ENCODE measurements around the gene DUSP18.
"Not testable (repeated sequence)": the region's sequence is repeated elsewhere in the genome, so short reads cannot be mapped to it uniquely, and the experiment has no call there.

The DUSP18 gene

GRCh38 chr22:30635273-30636225 lies 32.1 kb downstream of the DUSP18 start, which contains the start of gene SLC35E4:
SLC35E4 (plus strand) TSS chr22:30635781; CDS start chr22:30636451, 670 bp downstream.
- Histone ChIP-seq H3K36me3 (ENCODE audit: control insufficient read depth, insufficient read depth, low read length) (no peaks in the 10 kb centered on the region), H3K4me3 (ENCODE audit: low read depth, low read length) (peak within 1 kb of the TSS; percentile 75), H3K9ac (ENCODE audit: low read depth, low read length) (no peak within 1 kb of the TSS), H3K9me3 (ENCODE audit: control insufficient read depth, insufficient read depth, low read length) (no peaks in the 10 kb centered on the region), H3K27me3 (ENCODE audit: control insufficient read depth, insufficient read depth, low read length) (peaks cover 2% of the 10 kb centered on the region), H3K4me1 (ENCODE audit: control insufficient read depth, insufficient read depth, low read length) (peaks cover 2% of the 10 kb centered on the region)

GRCh38 chr22:30634471-30635233 lies 33.0 kb downstream of the DUSP18 start:
- Histone ChIP-seq H3K27me3 (ENCODE audit: control insufficient read depth, insufficient read depth, low read length) (peaks cover 2% of the 10 kb centered on the region), H3K9ac (ENCODE audit: low read depth, low read length) (no peak overlapping the region), H3K4me1 (ENCODE audit: control insufficient read depth, insufficient read depth, low read length) (peaks cover 2% of the 10 kb centered on the region), H3K9me3 (ENCODE audit: control insufficient read depth, insufficient read depth, low read length) (no peaks in the 10 kb centered on the region), H3K36me3 (ENCODE audit: control insufficient read depth, insufficient read depth, low read length) (no peaks in the 10 kb centered on the region), H3K4me3 (ENCODE audit: low read depth, low read length) (peak overlapping the region; percentile 75)

- not testable (repeated sequence) for H3K36me3 ChIP-seq (ENCODE audit: control insufficient read depth, insufficient read depth, low read length); H3K4me1 ChIP-seq (ENCODE audit: control insufficient read depth, insufficient read depth, low read length); H3K27me3 ChIP-seq (ENCODE audit: control insufficient read depth, insufficient read depth, low read length); H3K9me3 ChIP-seq (ENCODE audit: control insufficient read depth, insufficient read depth, low read length); H3K4me3 ChIP-seq (ENCODE audit: low read depth, low read length); H3K9ac ChIP-seq (ENCODE audit: low read depth, low read length)
These were observed 36.2 kb downstream of the DUSP18 start for GRCh38 chr22:30631469-30631868.

- peaks cover 3% of the 10 kb centered on the region for H3K36me3 ChIP-seq (ENCODE audit: control insufficient read depth, insufficient read depth, low read length)
- H3K4me1 ChIP-seq (ENCODE audit: control insufficient read depth, insufficient read depth, low read length) = no peaks in the 10 kb centered on the region
- no peaks in the 10 kb centered on the region for H3K9me3 ChIP-seq (ENCODE audit: control insufficient read depth, insufficient read depth, low read length)
- H3K4me3 ChIP-seq (ENCODE audit: low read depth, low read length) = no peak overlapping the region
- H3K27me3 ChIP-seq (ENCODE audit: control insufficient read depth, insufficient read depth, low read length) = no peaks in the 10 kb centered on the region
- H3K9ac ChIP-seq (ENCODE audit: low read depth, low read length) = no peak overlapping the region
These were observed 39.2 kb downstream of the DUSP18 start for GRCh38 chr22:30628491-30628890.

- Histone ChIP-seq H3K4me3 (ENCODE audit: low read depth, low read length) (no peak overlapping the region), H3K9ac (ENCODE audit: low read depth, low read length) (no peak overlapping the region), H3K4me1 (ENCODE audit: control insufficient read depth, insufficient read depth, low read length) (no peaks in the 10 kb centered on the region), H3K36me3 (ENCODE audit: control insufficient read depth, insufficient read depth, low read length) (peaks cover 5% of the 10 kb centered on the region), H3K9me3 (ENCODE audit: control insufficient read depth, insufficient read depth, low read length) (no peaks in the 10 kb centered on the region), H3K27me3 (ENCODE audit: control insufficient read depth, insufficient read depth, low read length) (no peaks in the 10 kb centered on the region)
These were observed 40.2 kb downstream of the DUSP18 start for GRCh38 chr22:30627471-30627870.

- no peak overlapping the region for H3K9ac ChIP-seq (ENCODE audit: low read depth, low read length)
- H3K36me3 ChIP-seq (ENCODE audit: control insufficient read depth, insufficient read depth, low read length) = peaks cover 9% of the 10 kb centered on the region
- H3K4me3 ChIP-seq (ENCODE audit: low read depth, low read length) = no peak overlapping the region
- no peaks in the 10 kb centered on the region for H3K4me1 ChIP-seq (ENCODE audit: control insufficient read depth, insufficient read depth, low read length)
- no peaks in the 10 kb centered on the region for H3K9me3 ChIP-seq (ENCODE audit: control insufficient read depth, insufficient read depth, low read length)
- no peaks in the 10 kb centered on the region for H3K27me3 ChIP-seq (ENCODE audit: control insufficient read depth, insufficient read depth, low read length)
These were observed 41.3 kb downstream of the DUSP18 start for GRCh38 chr22:30626413-30626812.

GRCh38 chr22:30619909-30620308 lies 47.8 kb downstream of the DUSP18 start:
- not testable (repeated sequence) for H3K9ac ChIP-seq (ENCODE audit: low read depth, low read length); H3K36me3 ChIP-seq (ENCODE audit: control insufficient read depth, insufficient read depth, low read length); H3K9me3 ChIP-seq (ENCODE audit: control insufficient read depth, insufficient read depth, low read length); H3K27me3 ChIP-seq (ENCODE audit: control insufficient read depth, insufficient read depth, low read length); H3K4me3 ChIP-seq (ENCODE audit: low read depth, low read length); H3K4me1 ChIP-seq (ENCODE audit: control insufficient read depth, insufficient read depth, low read length)

GRCh38 chr22:30617819-30618218 lies 49.9 kb downstream of the DUSP18 start:
- Histone ChIP-seq H3K9ac (ENCODE audit: low read depth, low read length) (no peak overlapping the region), H3K4me3 (ENCODE audit: low read depth, low read length) (no peak overlapping the region), H3K36me3 (ENCODE audit: control insufficient read depth, insufficient read depth, low read length) (peaks cover 10% of the 10 kb centered on the region), H3K27me3 (ENCODE audit: control insufficient read depth, insufficient read depth, low read length) (no peaks in the 10 kb centered on the region), H3K4me1 (ENCODE audit: control insufficient read depth, insufficient read depth, low read length) (no peaks in the 10 kb centered on the region), H3K9me3 (ENCODE audit: control insufficient read depth, insufficient read depth, low read length) (no peaks in the 10 kb centered on the region)

- Histone ChIP-seq H3K4me1 (ENCODE audit: control insufficient read depth, insufficient read depth, low read length) (no peaks in the 10 kb centered on the region), H3K4me3 (ENCODE audit: low read depth, low read length) (no peak overlapping the region), H3K27me3 (ENCODE audit: control insufficient read depth, insufficient read depth, low read length) (no peaks in the 10 kb centered on the region), H3K36me3 (ENCODE audit: control insufficient read depth, insufficient read depth, low read length) (peaks cover 8% of the 10 kb centered on the region), H3K9me3 (ENCODE audit: control insufficient read depth, insufficient read depth, low read length) (no peaks in the 10 kb centered on the region), H3K9ac (ENCODE audit: low read depth, low read length) (no peak overlapping the region)
These were observed 52.1 kb downstream of the DUSP18 start for GRCh38 chr22:30615543-30615954.

GRCh38 chr22:30614879-30615278 lies 52.8 kb downstream of the DUSP18 start:
- no peaks in the 10 kb centered on the region for H3K27me3 ChIP-seq (ENCODE audit: control insufficient read depth, insufficient read depth, low read length)
- peaks cover 12% of the 10 kb centered on the region for H3K36me3 ChIP-seq (ENCODE audit: control insufficient read depth, insufficient read depth, low read length)
- no peaks in the 10 kb centered on the region for H3K9me3 ChIP-seq (ENCODE audit: control insufficient read depth, insufficient read depth, low read length)
- H3K4me1 ChIP-seq (ENCODE audit: control insufficient read depth, insufficient read depth, low read length) = no peaks in the 10 kb centered on the region
- H3K4me3 ChIP-seq (ENCODE audit: low read depth, low read length) = no peak overlapping the region
- no peak overlapping the region for H3K9ac ChIP-seq (ENCODE audit: low read depth, low read length)

- no peak overlapping the region for H3K9ac ChIP-seq (ENCODE audit: low read depth, low read length)
- H3K4me1 ChIP-seq (ENCODE audit: control insufficient read depth, insufficient read depth, low read length) = no peaks in the 10 kb centered on the region
- H3K4me3 ChIP-seq (ENCODE audit: low read depth, low read length) = no peak overlapping the region
- peaks cover 12% of the 10 kb centered on the region for H3K36me3 ChIP-seq (ENCODE audit: control insufficient read depth, insufficient read depth, low read length)
- H3K27me3 ChIP-seq (ENCODE audit: control insufficient read depth, insufficient read depth, low read length) = no peaks in the 10 kb centered on the region
- no peaks in the 10 kb centered on the region for H3K9me3 ChIP-seq (ENCODE audit: control insufficient read depth, insufficient read depth, low read length)
These were observed 53.4 kb downstream of the DUSP18 start for GRCh38 chr22:30614268-30614667.

Measured in iPS-15b (cell line).